ENCODE data around the gene SNAPC4. TPM values are rescaled to one million over a fixed set of nuclear protein-coding genes. Genes with fewer than 3 reads are reported as not detected.

Gene SNAPC4
- total RNA-seq, 1 experiment from 2014 or later, result 8.9 TPM

DNA sequence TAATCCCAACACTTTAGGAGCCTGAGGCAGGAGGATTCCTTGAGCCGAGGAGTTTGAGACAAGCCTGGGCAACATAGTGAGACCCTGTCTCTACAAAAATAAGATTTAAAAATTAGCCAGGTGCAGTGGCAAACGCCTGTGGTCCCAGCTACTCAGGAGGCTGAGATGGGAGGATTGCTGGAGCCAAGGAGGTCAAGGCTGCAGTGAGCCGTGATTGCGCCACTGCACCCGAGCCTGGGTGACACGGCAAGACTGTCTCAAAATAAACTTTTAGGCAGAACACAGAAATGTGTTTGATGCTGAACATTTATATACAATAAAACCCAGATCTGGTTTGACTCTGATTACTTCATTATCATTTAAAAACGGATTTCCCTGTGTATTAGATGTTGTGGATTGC is 5.5 kb upstream of the SNAPC4 start:
- Histone ChIP-seq H3K4me1 (no peaks in the 10 kb centered on the region; the same call in 1 of the 2 replicates), H3K4me3 (no peak overlapping the region), H3K36me3 (peaks cover 34% of the 10 kb centered on the region), H3K9me3 (replicated peaks) (no peaks in the 10 kb centered on the region), H3K27me3 (no peaks in the 10 kb centered on the region), H3K27ac (no peak overlapping the region)
- no peak for DNase-seq

DNA sequence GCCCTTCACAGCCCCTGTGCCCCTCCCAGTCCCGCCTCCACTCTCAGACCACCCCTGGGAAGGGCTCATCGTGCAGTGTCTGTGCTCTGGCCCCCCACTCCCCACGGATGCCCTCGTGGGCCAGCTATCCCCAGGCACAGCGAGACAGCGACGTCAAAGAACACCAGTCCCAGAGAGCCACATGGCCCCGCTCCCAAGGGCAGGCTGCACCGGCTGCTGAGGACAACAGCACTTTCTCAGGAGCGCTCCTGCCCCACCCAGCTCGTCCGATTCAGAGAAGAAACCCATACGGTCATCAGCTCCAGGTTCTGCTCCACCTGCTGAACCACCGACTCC is 4.8 kb upstream of the SNAPC4 start:
- H3K27ac ChIP-seq, result no peak overlapping the region
- H3K27me3 ChIP-seq, result no peaks in the 10 kb centered on the region
- no peaks in the 10 kb centered on the region; the same call in 1 of the 2 replicates for H3K4me1 ChIP-seq
- H3K36me3 ChIP-seq, result peaks cover 34% of the 10 kb centered on the region
- H3K4me3 ChIP-seq, result no peak overlapping the region
- H3K9me3 ChIP-seq (replicated peaks), result no peaks in the 10 kb centered on the region
- DNase-seq, result no peak

DNA sequence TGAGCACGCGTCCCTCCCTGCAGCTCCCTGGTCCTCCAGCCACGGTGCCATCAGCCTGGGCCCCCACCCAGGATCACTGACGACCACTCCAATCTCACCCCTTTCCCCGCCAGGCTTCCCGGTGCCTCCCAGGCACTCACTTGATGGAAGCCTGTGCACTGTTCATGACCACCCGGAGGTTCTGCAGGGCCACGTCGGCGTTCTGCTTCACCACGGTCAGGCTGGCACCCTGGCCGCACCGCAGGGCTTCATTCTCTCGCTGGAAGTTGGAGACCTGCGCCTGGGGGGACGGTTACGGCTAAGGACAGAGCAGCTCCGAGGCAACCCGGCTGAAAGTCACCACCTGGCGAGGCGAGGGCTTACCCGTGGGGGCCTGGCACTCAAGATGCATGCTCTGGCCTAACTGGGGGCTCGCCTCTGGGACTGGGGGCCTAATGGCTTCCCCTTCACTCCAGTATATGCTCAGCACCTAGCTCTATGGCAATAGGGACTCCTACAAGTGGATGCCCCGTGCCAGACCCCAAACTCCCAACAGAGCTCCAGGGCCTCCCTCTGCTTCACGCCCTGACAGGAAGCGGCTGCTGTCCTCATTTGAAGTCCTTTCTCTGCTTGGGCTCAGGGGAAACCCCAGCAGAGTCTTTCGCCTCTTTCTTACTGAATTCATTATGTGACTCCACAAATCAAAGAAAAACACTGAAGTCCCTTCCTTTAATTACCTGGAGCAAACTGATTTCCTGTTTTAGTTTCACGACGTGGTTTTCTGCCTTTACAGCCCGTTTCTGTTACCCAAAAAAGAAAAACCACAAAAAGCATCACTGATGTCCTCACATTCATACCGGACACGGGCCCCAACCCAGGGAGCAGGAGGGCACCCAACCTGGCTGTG is 4.2 kb upstream of the SNAPC4 start:
- Histone ChIP-seq H3K27me3 (no peaks in the 10 kb centered on the region), H3K9me3 (replicated peaks) (no peaks in the 10 kb centered on the region), H3K4me1 (no peaks in the 10 kb centered on the region; the same call in 1 of the 2 replicates), H3K27ac (no peak overlapping the region), H3K36me3 (peaks cover 34% of the 10 kb centered on the region), H3K4me3 (no peak overlapping the region)
- no peak for DNase-seq

DNA sequence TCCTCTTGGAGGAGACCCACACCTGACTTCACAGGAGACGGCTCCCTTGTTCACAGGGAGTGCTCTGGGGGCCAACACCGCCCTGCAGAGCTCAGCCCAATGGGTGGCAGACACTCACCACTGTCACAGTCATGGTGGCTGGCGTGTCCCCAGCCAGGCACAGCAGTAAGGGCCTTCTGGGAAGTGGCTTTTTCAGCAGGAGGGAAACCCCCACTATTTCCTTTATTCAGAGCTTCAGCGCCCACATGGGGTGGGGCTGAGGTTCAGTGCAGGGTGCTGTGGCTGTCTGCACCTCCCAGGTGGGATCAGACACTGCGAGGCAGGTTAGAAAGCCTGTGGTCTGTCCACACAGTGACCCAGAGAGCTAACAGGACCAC is 3.6 kb upstream of the SNAPC4 start:
- H3K27ac ChIP-seq, result no peak overlapping the region
- H3K4me3 ChIP-seq, result no peak overlapping the region
- no peak for DNase-seq
- H3K27me3 ChIP-seq, result no peaks in the 10 kb centered on the region
- peaks cover 4% of the 10 kb centered on the region; the same call in 1 of the 2 replicates for H3K4me1 ChIP-seq
- peaks cover 34% of the 10 kb centered on the region for H3K36me3 ChIP-seq
- no peaks in the 10 kb centered on the region for H3K9me3 ChIP-seq (replicated peaks)

DNA sequence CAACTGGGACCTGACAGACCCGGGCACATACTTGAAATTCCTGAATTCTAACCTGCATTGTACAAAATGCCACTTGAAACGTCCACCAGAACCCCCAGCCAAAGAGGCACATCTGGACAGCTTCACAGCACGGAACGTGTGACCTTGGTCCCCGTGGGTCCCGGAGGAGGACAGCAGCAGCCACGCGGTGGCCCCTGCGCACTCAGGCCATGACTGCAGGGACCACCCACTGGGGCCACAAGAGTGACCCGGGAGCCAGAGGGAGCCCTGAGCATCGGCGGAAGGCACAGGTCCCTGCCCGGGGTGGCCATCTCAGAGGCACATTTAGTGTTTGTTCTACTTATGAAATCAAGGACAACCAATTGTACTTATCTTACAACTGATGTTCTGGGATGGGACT is 2.1 kb upstream of the SNAPC4 start:
- H3K4me3 ChIP-seq, result no peak overlapping the region
- H3K27ac ChIP-seq, result no peak overlapping the region
- H3K4me1 ChIP-seq, result peaks cover 4% of the 10 kb centered on the region; the same call in 1 of the 2 replicates
- no peaks in the 10 kb centered on the region for H3K27me3 ChIP-seq
- no peak for DNase-seq
- peaks cover 33% of the 10 kb centered on the region for H3K36me3 ChIP-seq
- no peaks in the 10 kb centered on the region for H3K9me3 ChIP-seq (replicated peaks)

DNA sequence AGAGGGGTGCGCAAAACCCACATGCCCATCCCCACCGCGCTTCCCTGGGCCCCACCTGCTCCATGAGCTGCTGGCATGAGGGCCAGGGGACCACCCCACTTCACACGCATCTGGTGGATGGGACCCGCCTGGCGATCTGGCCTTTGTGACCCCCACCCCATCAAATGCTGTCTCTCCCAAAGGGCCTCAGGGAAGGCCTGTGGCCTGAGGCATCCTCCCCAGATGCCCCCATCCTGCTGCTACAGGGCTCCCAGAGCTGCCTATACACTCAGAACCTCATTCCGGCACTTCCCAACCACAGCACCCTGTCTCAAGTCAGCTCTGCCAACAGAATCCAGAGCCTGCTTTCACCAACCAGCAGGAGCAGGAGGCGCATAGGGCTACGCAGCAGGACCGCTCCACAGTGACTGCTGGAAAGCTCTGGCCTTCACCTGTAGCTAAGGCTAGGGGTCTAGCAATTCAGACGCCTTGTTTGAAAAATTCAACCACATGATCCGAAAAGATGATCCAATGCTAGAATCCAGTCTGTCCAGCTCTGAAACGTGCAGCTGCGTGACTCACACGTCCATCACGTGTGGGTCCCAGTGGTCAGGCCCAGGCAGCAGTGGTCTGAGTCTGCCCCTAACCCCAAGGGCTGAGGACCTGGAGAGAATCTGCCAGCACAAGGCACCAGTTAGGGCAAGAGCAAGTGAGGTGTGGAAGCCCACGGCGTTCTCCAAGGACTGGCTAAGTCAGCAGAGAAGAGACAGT is 1.4 kb upstream of the SNAPC4 start:
- peaks cover 4% of the 10 kb centered on the region; the same call in 1 of the 2 replicates for H3K4me1 ChIP-seq
- no peak overlapping the region for H3K4me3 ChIP-seq
- H3K36me3 ChIP-seq, result peaks cover 32% of the 10 kb centered on the region
- no peaks in the 10 kb centered on the region for H3K27me3 ChIP-seq
- DNase-seq, result no peak
- H3K9me3 ChIP-seq (replicated peaks), result no peaks in the 10 kb centered on the region
- no peak overlapping the region for H3K27ac ChIP-seq

DNA sequence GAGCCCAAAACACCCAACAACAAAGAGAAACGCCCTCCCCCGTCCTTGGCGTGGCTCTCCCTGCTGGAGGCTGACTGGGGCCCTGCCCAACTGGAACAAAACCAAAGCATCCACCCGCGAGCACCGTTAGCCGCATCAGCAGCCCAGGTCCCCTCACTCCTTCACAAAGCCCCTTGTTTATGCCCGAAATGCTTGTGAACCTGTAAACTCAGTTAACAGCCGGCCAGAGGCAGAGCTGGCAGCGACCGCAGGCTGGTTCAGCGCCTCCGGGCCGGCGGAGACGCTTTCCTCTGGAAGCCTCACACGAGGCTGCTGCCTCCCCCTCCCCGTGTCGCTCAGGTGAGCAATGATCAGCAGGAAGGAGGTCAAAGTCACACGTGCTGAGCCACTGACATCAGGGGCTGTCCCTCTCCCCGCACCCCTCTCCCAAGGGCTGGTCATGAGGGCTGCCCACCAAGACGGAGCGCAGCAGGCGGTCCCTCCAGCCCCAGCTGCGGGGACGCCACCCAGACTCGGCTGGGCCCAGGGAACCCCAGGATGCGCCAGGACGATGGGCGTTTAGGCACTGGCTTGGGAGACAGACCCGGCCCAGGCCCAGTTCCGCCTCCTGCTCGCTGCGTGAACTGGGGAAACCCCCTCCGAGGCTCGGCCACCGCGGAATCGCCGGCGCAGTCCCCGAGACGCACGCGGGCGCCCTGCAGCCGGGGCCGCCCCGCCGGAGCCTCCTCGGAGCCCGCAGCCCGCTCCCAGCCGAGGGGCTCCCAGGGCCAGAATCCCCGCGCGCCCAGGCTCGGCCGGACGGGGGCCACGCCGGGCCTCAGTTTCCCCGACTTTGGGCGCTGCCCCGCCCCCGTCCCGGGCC is 563 bp downstream of the SNAPC4 start:
- DNase-seq, result peak in 1 of 2 experiments; percentile 24
- Histone ChIP-seq H3K36me3 (peaks cover 21% of the 10 kb centered on the region), H3K27ac (no peak overlapping the region), H3K9me3 (replicated peaks) (no peaks in the 10 kb centered on the region), H3K4me1 (peaks cover 4% of the 10 kb centered on the region; the same call in 1 of the 2 replicates), H3K4me3 (peak overlapping the region; percentile 84), H3K27me3 (no peaks in the 10 kb centered on the region)

DNA sequence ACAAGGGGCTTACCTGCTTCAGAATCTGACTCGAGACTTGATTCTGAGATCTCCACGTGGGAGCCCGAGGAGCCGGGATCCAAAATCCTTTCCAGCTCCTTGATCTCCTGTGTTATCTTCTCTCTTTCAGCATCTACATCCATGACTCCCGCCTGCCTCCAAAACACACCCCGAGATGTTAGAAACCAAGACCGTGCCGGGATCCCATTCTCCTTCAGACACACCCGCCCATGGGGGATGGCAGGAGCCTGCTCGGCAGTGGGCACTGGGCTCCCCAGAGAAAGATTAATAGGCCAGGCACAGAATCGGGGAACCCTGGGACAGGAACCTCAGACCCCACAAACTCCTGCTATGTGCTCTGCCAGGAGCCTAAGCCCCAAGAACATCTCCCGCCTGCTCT is 1.7 kb downstream of the SNAPC4 start:
- Histone ChIP-seq H3K4me1 (peaks cover 4% of the 10 kb centered on the region; the same call in 1 of the 2 replicates), H3K27me3 (no peaks in the 10 kb centered on the region), H3K36me3 (peaks cover 24% of the 10 kb centered on the region), H3K27ac (no peak overlapping the region), H3K4me3 (no peak overlapping the region), H3K9me3 (replicated peaks) (no peaks in the 10 kb centered on the region)
- no peak for DNase-seq

DNA sequence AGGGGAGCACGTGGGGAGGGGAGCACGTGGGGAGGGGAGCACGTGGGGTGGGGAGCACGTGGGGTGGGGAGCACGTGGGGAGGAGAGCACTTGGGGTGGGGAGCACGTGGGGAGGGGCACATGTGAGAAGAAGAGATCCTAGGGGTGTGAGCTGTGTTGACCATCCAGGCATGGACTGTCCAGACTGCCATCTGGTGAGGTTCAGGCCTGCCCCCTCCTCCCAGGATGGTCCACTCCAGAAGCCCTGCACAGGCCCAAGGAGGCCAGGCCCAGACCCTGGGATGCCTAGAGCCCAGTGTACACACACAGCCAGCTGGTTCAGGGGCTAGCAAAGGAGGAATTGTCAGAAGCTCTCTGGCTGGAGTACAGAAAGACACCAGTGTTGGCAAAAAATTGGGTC is 2.3 kb downstream of the SNAPC4 start:
- Histone ChIP-seq H3K9me3 (replicated peaks) (no peaks in the 10 kb centered on the region), H3K4me1 (peaks cover 4% of the 10 kb centered on the region; the same call in 1 of the 2 replicates), H3K36me3 (peaks cover 24% of the 10 kb centered on the region), H3K27me3 (no peaks in the 10 kb centered on the region), H3K4me3 (no peak overlapping the region), H3K27ac (no peak overlapping the region)
- DNase-seq, result no peak

DNA sequence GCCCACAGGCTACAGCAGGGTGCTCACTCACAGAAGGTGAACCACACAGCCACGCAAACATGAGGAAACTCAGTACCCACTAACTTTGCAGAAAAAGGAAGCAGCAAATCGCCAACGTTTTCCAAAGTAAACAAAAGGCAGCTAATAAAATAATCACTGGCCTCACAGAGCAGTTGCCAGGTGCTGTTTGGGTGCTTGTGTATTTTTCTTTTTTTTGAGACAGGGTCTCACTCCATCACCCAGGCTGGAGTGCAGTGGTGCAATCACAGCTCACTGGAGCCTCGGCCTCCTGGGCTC is 3.8 kb downstream of the SNAPC4 start:
- peaks cover 28% of the 10 kb centered on the region for H3K36me3 ChIP-seq
- peaks cover 4% of the 10 kb centered on the region; the same call in 1 of the 2 replicates for H3K4me1 ChIP-seq
- no peak overlapping the region for H3K27ac ChIP-seq
- H3K4me3 ChIP-seq, result no peak overlapping the region
- DNase-seq, result no peak
- no peaks in the 10 kb centered on the region for H3K27me3 ChIP-seq
- H3K9me3 ChIP-seq (replicated peaks), result no peaks in the 10 kb centered on the region

DNA sequence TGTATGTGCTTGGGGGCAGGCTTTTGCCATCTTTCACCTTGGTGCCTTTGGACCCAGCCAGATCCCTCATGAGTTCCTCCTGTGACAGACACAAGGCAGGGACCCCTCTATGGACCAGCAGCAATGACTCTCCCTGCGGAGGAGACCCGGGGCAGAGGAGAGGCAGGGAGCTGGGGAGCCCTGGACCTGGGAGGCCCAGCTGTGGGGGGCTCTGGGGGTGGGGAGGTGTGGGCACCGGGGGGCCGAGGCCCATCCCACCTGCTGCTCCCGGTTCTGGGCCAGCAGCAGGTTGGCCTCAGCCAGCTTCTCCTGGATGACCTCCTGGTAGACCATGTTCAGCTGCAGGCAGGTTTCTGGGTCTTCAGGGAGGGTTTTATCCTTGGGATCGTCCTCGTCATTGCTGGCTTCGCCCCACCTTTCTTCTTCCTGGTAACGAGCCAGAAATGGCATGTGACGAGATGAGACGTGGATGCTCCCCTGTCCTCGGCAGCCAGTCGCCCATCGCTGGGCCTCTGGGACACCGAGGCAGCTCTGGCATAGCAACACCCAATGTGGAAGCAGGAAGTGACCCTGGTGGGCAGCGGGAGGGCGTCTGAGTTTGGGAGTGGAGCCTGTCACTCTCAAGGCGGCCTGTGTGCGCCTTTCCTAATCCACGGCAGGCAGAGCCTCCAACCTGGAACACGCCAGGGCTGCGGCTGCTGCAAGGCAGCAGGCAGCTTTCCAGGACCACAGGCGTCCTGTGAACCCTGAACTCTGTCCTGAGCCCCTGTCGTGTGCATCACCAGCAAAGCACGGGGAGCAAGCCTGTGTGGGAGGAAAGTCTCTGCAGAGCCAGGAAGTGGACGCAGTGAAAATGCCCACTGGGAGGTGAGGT is 4.4 kb downstream of the SNAPC4 start:
- Histone ChIP-seq H3K36me3 (peaks cover 29% of the 10 kb centered on the region), H3K27ac (no peak overlapping the region), H3K27me3 (no peaks in the 10 kb centered on the region), H3K4me3 (no peak overlapping the region), H3K4me1 (peaks cover 4% of the 10 kb centered on the region; the same call in 1 of the 2 replicates), H3K9me3 (replicated peaks) (no peaks in the 10 kb centered on the region)
- DNase-seq, result no peak

DNA sequence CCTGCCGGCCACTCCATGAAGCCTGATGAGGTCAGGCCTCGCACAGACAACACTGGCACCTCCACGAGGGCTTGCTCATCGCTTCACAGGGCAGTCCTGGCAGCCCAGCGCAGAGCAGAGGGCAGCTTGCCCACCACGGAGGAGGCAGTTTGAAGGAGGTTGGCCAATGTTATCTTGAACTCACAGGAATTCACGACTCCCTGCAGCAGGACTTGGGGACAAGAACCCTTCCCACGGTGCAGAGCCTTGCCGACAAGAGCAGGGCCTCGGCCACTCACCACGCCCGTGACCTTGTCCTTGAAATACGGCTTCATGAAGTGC is 5.0 kb downstream of the SNAPC4 start:
- Histone ChIP-seq H3K27me3 (no peaks in the 10 kb centered on the region), H3K36me3 (peaks cover 31% of the 10 kb centered on the region), H3K4me3 (no peak overlapping the region), H3K4me1 (peaks cover 4% of the 10 kb centered on the region; the same call in 1 of the 2 replicates), H3K27ac (no peak overlapping the region), H3K9me3 (replicated peaks) (no peaks in the 10 kb centered on the region)
- DNase-seq, result no peak

DNA sequence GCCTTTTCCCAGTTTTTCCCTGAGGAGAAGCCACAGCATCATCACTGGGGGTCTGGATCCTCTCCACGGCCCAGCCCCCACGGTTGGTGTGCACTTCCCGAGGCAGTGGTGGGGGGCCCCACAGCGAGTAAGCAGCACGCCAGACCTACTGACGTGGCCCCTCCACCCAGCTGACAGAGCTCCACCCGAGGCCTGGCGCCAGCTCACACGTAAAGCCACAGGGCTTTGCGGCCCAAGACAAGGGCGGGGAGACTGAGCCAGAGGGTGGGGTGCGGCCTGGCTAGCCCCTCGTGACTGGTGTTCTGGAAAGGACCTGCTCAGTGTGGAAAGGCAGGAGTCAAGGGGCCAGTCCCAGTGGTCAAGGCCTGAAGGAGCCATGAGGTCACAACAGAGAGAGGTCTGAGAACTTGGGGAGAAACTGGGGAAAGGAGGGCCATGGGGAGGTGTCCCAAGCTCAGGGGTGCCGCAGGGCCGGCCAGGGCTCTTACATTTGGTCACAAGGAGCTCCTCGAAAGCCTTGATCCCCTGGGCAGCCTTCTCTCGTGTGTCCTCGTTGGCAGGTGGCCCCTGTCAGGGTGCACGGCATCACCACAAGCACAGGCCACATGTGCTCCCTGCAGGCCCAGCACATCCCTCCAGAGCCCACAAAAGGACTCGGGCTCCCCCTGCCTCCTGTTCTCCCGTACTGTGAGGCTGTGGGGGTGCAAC is 5.5 kb downstream of the SNAPC4 start:
- H3K27ac ChIP-seq, result no peak overlapping the region
- DNase-seq, result no peak
- peaks cover 36% of the 10 kb centered on the region for H3K36me3 ChIP-seq
- H3K4me1 ChIP-seq, result peaks cover 4% of the 10 kb centered on the region; the same call in 1 of the 2 replicates
- H3K4me3 ChIP-seq, result no peak overlapping the region
- H3K27me3 ChIP-seq, result no peaks in the 10 kb centered on the region
- no peaks in the 10 kb centered on the region for H3K9me3 ChIP-seq (replicated peaks)

All from SJCRH30 (cell line).